ENCODE data around the gene ITPKB. TPM values are rescaled to one million over a fixed set of nuclear protein-coding genes. Genes with fewer than 3 reads are reported as not detected.

The ITPKB gene
- 1.6 and 4.5 TPM in 2 replicates for total RNA-seq (ENCODE audit: low replicate concordance)

DNA sequence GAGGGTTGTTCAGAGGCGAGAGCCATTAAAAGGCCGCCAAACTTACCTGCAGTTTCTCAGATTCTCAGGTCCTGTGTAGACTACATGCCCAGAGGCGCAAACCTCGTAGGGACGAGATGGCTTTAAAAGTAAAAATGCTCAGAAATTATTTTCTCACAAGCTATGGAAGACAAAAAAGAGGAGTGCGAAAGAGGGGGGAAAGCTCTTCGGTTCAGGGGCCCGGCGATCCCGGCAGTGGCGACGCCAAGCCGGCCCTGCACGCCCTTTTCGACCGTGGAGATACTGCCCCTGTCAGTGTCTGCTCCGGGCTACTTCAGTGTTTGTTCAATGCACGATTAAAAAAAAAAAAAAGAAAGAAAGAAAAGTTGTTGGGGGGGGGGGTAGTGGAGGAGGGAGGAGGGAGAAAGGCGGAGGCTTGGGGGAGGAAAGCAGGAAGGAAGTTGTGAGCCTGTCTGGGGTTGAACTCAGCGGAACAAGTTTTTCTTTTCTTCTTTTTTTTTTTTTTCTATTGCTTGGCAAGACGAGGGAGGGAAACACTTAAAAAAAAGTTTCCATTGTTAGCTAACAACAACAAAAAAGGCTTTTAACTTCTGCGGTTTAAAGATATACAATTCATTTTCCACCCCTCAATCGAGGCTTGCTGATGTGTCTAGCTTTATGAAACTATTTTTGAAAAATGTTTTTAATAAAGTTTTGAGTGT lies at the start of gene ITPKB:
Gene ITPKB (minus strand): TSS at position 288 of the 701 bp plus-strand sequence. CDS start 1,824 bp downstream, outside the sequence.
- Mint-ChIP-seq H3K36me3 (peaks cover 3% of the 10 kb centered on the region), H3K4me1 (peaks cover 23% of the 10 kb centered on the region), H3K4me3 (peak within 1 kb of the TSS; percentile 93), H3K9me3 (peaks cover 10% of the 10 kb centered on the region), H3K27me3 (ENCODE audit: insufficient read depth, low read depth) (peaks cover 7% of the 10 kb centered on the region), H3K27ac (peak within 1 kb of the TSS; percentile 15)
- Histone ChIP-seq H3K4me3 (peak within 1 kb of the TSS; percentile 54), H3K4me2 (peak within 1 kb of the TSS; percentile 98), H3F3A (ENCODE audit: low read depth) (peaks cover 22% of the 10 kb centered on the region), H3K27ac (no peak within 1 kb of the TSS), H3K36me3 (no peaks in the 10 kb centered on the region), H3K9ac (no peak within 1 kb of the TSS), H2AFZ (replicated peaks) (peak within 1 kb of the TSS; percentile 98), H4K20me1 (ENCODE audit: low read depth) (no peaks in the 10 kb centered on the region), H3K4me1 (peaks cover 14% of the 10 kb centered on the region), H3K79me2 (ENCODE audit: low read depth) (no peaks in the 10 kb centered on the region), H3K9me3 (ENCODE audit: low read depth) (no peaks in the 10 kb centered on the region), H3K27me3 (peaks cover 78% of the 10 kb centered on the region)
- TF ChIP-seq EZH2phosphoT487 (IDR thresholded peaks at IDR 0.05) = peak; percentile 5
- no peak for TF ChIP-seq EZH2 (IDR thresholded peaks at IDR 0.05)
- DNase-seq (ENCODE audit: low spot score) = peak; percentile 48

DNA sequence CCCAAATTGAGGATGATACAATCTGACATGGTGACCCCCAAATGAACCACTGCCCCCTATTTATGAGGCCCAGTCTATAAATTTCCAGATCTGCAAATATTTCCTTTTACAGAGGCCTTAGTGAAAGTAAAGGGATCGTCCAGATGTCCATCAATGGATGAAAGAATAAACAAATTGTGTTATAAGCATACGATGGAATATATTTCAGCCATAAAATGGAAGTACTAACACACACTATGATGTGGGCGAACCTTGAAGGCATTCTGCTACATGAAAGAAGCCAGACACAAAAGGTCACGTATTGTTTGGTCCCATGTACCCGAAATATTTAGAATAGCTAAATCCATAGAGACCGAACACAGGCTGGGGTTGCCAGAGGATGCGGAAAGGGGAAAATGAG lies 48.6 kb upstream of the ITPKB start:
- Histone ChIP-seq H3K79me2 (ENCODE audit: low read depth) (no peaks in the 10 kb centered on the region), H3K27me3 (no peaks in the 10 kb centered on the region), H3K9ac (no peak overlapping the region), H3F3A (ENCODE audit: low read depth) (peaks cover 6% of the 10 kb centered on the region), H3K27ac (no peak overlapping the region), H3K9me3 (ENCODE audit: low read depth) (no peaks in the 10 kb centered on the region), H3K36me3 (no peaks in the 10 kb centered on the region), H3K4me3 (no peak overlapping the region), H3K4me2 (no peak overlapping the region), H3K4me1 (peaks cover 11% of the 10 kb centered on the region), H4K20me1 (ENCODE audit: low read depth) (no peaks in the 10 kb centered on the region), H2AFZ (replicated peaks) (no peak overlapping the region)
- Mint-ChIP-seq H3K9me3 (no peaks in the 10 kb centered on the region), H3K36me3 (no peaks in the 10 kb centered on the region), H3K4me3 (no peak overlapping the region), H3K27ac (no peak overlapping the region), H3K4me1 (peaks cover 26% of the 10 kb centered on the region), H3K27me3 (ENCODE audit: insufficient read depth, low read depth) (peaks cover 9% of the 10 kb centered on the region)
- DNase-seq (ENCODE audit: low spot score) = no peak
- no peak for TF ChIP-seq EZH2 (IDR thresholded peaks at IDR 0.05)

DNA sequence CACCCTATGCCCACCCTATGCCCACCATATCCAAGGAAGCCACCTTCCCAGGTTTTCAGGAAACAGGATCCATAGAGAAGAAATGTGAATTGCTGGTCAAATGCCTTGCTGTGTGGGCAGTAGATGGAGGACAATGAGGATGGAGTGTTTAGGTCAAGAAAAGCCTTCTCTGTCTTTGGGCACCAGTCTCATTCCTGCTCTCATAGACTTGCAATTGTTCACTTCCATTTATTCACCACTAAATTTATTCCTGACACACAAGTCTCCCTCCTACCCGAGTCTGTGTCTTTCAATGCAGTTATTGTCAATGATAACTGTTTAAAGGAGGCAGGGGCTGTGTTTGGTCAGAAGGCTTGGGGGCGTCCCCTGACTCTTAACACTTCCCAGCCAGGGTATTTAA lies 48.0 kb upstream of the ITPKB start:
- H3F3A ChIP-seq (ENCODE audit: low read depth) = peaks cover 6% of the 10 kb centered on the region
- Mint-ChIP-seq H3K9me3 (no peaks in the 10 kb centered on the region), H3K27me3 (ENCODE audit: insufficient read depth, low read depth) (peaks cover 9% of the 10 kb centered on the region), H3K27ac (no peak overlapping the region), H3K4me1 (peaks cover 26% of the 10 kb centered on the region), H3K4me3 (no peak overlapping the region), H3K36me3 (no peaks in the 10 kb centered on the region)
- no peak overlapping the region for H2AFZ ChIP-seq (replicated peaks)
- no peak for TF ChIP-seq EZH2phosphoT487 (IDR thresholded peaks at IDR 0.05)
- TF ChIP-seq EZH2 (IDR thresholded peaks at IDR 0.05) = no peak
- H3K27ac ChIP-seq = no peak overlapping the region
- H3K4me2 ChIP-seq = no peak overlapping the region
- DNase-seq (ENCODE audit: low spot score) = no peak
- H3K36me3 ChIP-seq = no peaks in the 10 kb centered on the region
- H3K4me1 ChIP-seq = peaks cover 11% of the 10 kb centered on the region
- no peaks in the 10 kb centered on the region for H3K27me3 ChIP-seq
- H4K20me1 ChIP-seq (ENCODE audit: low read depth) = no peaks in the 10 kb centered on the region
- H3K9ac ChIP-seq = no peak overlapping the region
- H3K9me3 ChIP-seq (ENCODE audit: low read depth) = no peaks in the 10 kb centered on the region
- no peak overlapping the region for H3K4me3 ChIP-seq
- no peaks in the 10 kb centered on the region for H3K79me2 ChIP-seq (ENCODE audit: low read depth)

DNA sequence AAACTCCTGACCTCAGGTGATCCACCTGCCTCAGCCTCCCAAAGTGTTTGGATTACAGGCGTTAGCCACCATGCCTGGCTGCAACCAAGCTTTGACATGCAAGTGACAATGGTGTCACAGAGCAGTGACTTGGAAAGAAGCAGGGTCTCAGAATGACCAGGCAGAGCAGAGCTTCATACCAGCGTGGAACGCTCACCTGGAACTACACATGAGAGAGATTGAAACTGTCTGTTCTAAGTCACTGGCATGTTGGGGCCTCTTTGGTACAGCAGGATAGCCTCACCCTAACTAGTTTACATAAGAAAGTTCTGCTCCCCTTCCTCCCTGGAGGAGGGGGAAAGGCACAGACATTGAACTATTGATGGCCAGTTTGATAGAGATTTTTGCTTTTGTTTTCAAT lies 47.5 kb upstream of the ITPKB start:
- Histone ChIP-seq H2AFZ (replicated peaks) (no peak overlapping the region), H3K27me3 (no peaks in the 10 kb centered on the region), H3K36me3 (no peaks in the 10 kb centered on the region), H3K79me2 (ENCODE audit: low read depth) (no peaks in the 10 kb centered on the region), H3K4me1 (peaks cover 11% of the 10 kb centered on the region), H3K27ac (no peak overlapping the region), H4K20me1 (ENCODE audit: low read depth) (no peaks in the 10 kb centered on the region), H3K9me3 (ENCODE audit: low read depth) (no peaks in the 10 kb centered on the region), H3F3A (ENCODE audit: low read depth) (peaks cover 6% of the 10 kb centered on the region), H3K4me3 (no peak overlapping the region), H3K9ac (no peak overlapping the region), H3K4me2 (no peak overlapping the region)
- peaks cover 26% of the 10 kb centered on the region for H3K4me1 Mint-ChIP-seq
- no peaks in the 10 kb centered on the region for H3K9me3 Mint-ChIP-seq
- H3K27ac Mint-ChIP-seq = no peak overlapping the region
- H3K4me3 Mint-ChIP-seq = no peak overlapping the region
- no peaks in the 10 kb centered on the region for H3K36me3 Mint-ChIP-seq
- DNase-seq (ENCODE audit: low spot score) = no peak
- no peak for TF ChIP-seq EZH2 (IDR thresholded peaks at IDR 0.05)
- TF ChIP-seq EZH2phosphoT487 (IDR thresholded peaks at IDR 0.05) = no peak
- TF ChIP-seq, protein P1, sequence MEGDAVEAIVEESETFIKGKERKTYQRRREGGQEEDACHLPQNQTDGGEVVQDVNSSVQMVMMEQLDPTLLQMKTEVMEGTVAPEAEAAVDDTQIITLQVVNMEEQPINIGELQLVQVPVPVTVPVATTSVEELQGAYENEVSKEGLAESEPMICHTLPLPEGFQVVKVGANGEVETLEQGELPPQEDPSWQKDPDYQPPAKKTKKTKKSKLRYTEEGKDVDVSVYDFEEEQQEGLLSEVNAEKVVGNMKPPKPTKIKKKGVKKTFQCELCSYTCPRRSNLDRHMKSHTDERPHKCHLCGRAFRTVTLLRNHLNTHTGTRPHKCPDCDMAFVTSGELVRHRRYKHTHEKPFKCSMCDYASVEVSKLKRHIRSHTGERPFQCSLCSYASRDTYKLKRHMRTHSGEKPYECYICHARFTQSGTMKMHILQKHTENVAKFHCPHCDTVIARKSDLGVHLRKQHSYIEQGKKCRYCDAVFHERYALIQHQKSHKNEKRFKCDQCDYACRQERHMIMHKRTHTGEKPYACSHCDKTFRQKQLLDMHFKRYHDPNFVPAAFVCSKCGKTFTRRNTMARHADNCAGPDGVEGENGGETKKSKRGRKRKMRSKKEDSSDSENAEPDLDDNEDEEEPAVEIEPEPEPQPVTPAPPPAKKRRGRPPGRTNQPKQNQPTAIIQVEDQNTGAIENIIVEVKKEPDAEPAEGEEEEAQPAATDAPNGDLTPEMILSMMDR (IDR thresholded peaks at IDR 0.05) = no peak
- H3K27me3 Mint-ChIP-seq (ENCODE audit: insufficient read depth, low read depth) = peaks cover 14% of the 10 kb centered on the region
